IPS DF 6.9 (cell line): Measurements from ENCODE around the gene PACSIN2.

ENCODE experiments used
- DNase-seq: peaks from one replicate; pipeline ENCODE4 v3.0.0-alpha.2; 2013; ENCODE audit warnings: low read depth, low spot score
- H3K27ac ChIP-seq: one replicate; pipeline ENCODE4 v1.5.1; 2013; ENCODE audit warnings: low read length, control low read depth
- H3K27me3 ChIP-seq: 2 replicates; pipeline ENCODE4 v1.6.1; 2013; ENCODE audit warnings: mild to moderate bottlenecking, low read length; ENCODE audit not compliant: control insufficient read depth, insufficient read depth
- H3K36me3 ChIP-seq: 2 replicates; pipeline ENCODE4 v1.6.1; 2013; ENCODE audit warnings: low read length; ENCODE audit not compliant: control insufficient read depth, insufficient read depth
- H3K4me1 ChIP-seq: 2 replicates; pipeline ENCODE4 v1.6.1; 2013; ENCODE audit warnings: low read length; ENCODE audit not compliant: control insufficient read depth, insufficient read depth
- H3K4me3 ChIP-seq: 2 replicates; pipeline ENCODE4 v1.5.1; 2013; ENCODE audit warnings: mild to moderate bottlenecking, low read length
- H3K9me3 ChIP-seq: 2 replicates; pipeline ENCODE4 v1.6.1; 2013; ENCODE audit warnings: low read length, inconsistent platforms; ENCODE audit not compliant: control insufficient read depth, insufficient read depth
- WGBS: extraction: QIAGEN DNeasy Blood & Tissue Kit; methylation state at CpG from one replicate; pipeline ENCODE4 v1.1.7; 2013; ENCODE audit warnings: mixed read lengths, missing lambda C conversion rate; ENCODE audit not compliant: insufficient read length, insufficient coverage; 5-methylcytosine and 5-hydroxymethylcytosine counted together

The PACSIN2 gene

DNA sequence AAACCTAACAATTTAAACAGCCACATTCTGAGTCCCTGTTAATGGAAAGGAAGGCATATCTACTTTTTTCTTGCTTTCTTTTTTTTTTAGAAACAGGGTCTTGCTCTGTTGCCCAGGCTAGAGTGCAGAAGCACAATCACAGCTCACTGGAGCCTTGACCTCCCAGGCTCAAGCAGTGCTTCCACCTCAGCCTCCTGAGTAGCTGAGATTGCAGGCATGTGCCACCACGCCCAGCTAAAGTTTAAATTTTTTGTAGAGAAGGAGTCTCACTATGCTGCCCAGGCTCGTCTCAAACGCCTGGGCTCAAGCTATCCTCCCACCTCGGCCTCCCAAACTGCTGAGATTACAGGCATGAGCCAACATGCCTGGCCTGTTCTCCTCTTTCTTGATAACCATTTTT is 183.2 kb downstream of the PACSIN2 start:
- WGBS = no CpG with 5 or more reads among the region's 4 CpGs
- H3K4me3 ChIP-seq = no peak overlapping the region
- H3K27ac ChIP-seq = no peak overlapping the region
- no peaks in the 10 kb centered on the region for H3K9me3 ChIP-seq
- H3K4me1 ChIP-seq = no peaks in the 10 kb centered on the region
- DNase-seq = no peak
- H3K27me3 ChIP-seq = no peaks in the 10 kb centered on the region
- H3K36me3 ChIP-seq = no peaks in the 10 kb centered on the region

DNA sequence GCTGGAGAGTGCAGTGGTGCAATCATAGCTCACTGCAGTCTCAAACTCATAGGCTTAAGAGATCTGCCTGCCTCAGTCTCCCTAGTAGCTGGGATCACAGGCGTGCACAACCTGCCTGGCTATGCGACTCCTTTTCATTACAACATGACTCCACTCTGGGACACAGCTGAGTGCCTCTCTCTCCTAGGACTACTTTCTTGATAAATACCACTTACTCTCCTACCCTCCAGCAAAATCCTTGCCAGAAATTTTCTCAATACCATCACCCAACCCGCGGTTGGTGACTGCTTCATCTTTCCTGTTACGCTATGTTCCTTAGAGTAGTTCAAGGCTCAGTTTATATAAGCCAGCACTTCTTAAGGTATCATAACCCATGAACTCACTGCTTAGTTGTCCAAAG is 184.8 kb downstream of the PACSIN2 start:
- no peaks in the 10 kb centered on the region for H3K36me3 ChIP-seq
- no peak overlapping the region for H3K4me3 ChIP-seq
- no peak for DNase-seq
- H3K9me3 ChIP-seq = no peaks in the 10 kb centered on the region
- H3K27me3 ChIP-seq = no peaks in the 10 kb centered on the region
- no peak overlapping the region for H3K27ac ChIP-seq
- WGBS = no CpG with 5 or more reads among the region's 5 CpGs
- no peaks in the 10 kb centered on the region for H3K4me1 ChIP-seq

DNA sequence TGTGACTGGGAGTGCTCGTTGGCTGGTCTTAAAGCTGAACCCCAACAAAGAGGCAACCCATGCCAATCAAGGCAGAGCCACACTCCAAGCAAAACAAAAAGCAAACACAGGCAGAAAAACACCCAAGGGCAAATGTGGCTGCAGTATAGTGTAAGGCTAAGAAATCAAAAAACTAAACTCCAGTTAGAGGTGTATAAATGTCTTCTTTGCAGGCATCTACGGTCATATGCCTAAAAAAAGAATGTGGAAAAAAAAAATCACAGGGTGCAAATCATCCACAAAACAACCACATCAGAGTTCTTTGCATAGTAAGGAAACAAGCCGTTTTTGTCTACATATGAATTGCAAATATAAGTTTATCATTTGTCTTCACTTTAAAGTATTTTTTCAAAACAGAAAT is 185.6 kb downstream of the PACSIN2 start:
- Histone ChIP-seq H3K27ac (no peak overlapping the region), H3K27me3 (no peaks in the 10 kb centered on the region), H3K4me3 (no peak overlapping the region), H3K4me1 (no peaks in the 10 kb centered on the region), H3K9me3 (no peaks in the 10 kb centered on the region), H3K36me3 (no peaks in the 10 kb centered on the region)
- DNase-seq = no peak
- whole genome bisulfite sequencing = no CpG with 5 or more reads among the region's 3 CpGs

- Histone ChIP-seq H3K27ac (no peak overlapping the region), H3K9me3 (no peaks in the 10 kb centered on the region), H3K36me3 (no peaks in the 10 kb centered on the region), H3K27me3 (no peaks in the 10 kb centered on the region), H3K4me3 (no peak overlapping the region), H3K4me1 (no peaks in the 10 kb centered on the region)
- no peak for DNase-seq
- no CpG with 5 or more reads among the region's 3 CpGs for WGBS
Observed at GRCh38 chr22:42825796-42826195, 189.2 kb downstream of the PACSIN2 start.

- H3K27ac ChIP-seq = no peak overlapping the region
- no peaks in the 10 kb centered on the region for H3K36me3 ChIP-seq
- no peaks in the 10 kb centered on the region for H3K27me3 ChIP-seq
- no CpG with 5 or more reads among the region's 3 CpGs for WGBS
- no peaks in the 10 kb centered on the region for H3K4me1 ChIP-seq
- no peak for DNase-seq
- no peak overlapping the region for H3K4me3 ChIP-seq
- H3K9me3 ChIP-seq = no peaks in the 10 kb centered on the region
Observed at GRCh38 chr22:42821386-42821785, 193.6 kb downstream of the PACSIN2 start.

GRCh38 chr22:42820045-42820763 is 194.7 kb downstream of the PACSIN2 start:
- no CpG with 5 or more reads among the region's 9 CpGs for WGBS
- Histone ChIP-seq H3K4me3 (no peak overlapping the region), H3K4me1 (no peaks in the 10 kb centered on the region), H3K36me3 (no peaks in the 10 kb centered on the region), H3K27me3 (no peaks in the 10 kb centered on the region), H3K9me3 (no peaks in the 10 kb centered on the region), H3K27ac (no peak overlapping the region)
- no peak for DNase-seq
